Mucosa of descending colon (tissue), 3 donors: Measurements from ENCODE around the gene KRTAP9-2. TPM values are rescaled to one million over a fixed set of nuclear protein-coding genes. Genes with fewer than 3 reads are reported as not detected.
A peak's percentile ranks its signal among the peaks of the same experiment; 100 is the strongest.

Source experiments
- ATAC-seq: fragments of 200-7000 bp; cut with Tn5 transposase; one replicate; pipeline ENCODE4 v1.9.1; 2020; ENCODE audit warnings: mild to moderate bottlenecking, moderate library complexity
- DNase-seq, 3 donors: peaks; one replicate each; pipeline ENCODE4 v3.0.0-alpha.2; 2020
- H3K36me3 ChIP-seq: fragments of 200-600 bp; one replicate; pipeline ENCODE4 v1.8.0; 2021; ENCODE audit warnings: low read depth, mild to moderate bottlenecking
- H3K4me1 ChIP-seq: fragments of 200-600 bp; one replicate; pipeline ENCODE4 v1.8.0; 2021; ENCODE audit warnings: low read depth, mild to moderate bottlenecking
- H3K4me3 ChIP-seq: fragments of 200-600 bp; one replicate; pipeline ENCODE4 v1.8.0; 2021; ENCODE audit warnings: mild to moderate bottlenecking
- H3K9me3 ChIP-seq: fragments of 200-600 bp; one replicate; pipeline ENCODE4 v1.8.0; 2021; ENCODE audit warnings: mild to moderate bottlenecking
- CTCF ChIP-seq: fragments of 200-600 bp; IDR thresholded peaks from one replicate; pipeline ENCODE4 v1.8.0; 2022; ENCODE audit warnings: antibody characterized with exemption, mild to moderate bottlenecking
- intact Hi-C, 2 donors: fragments of 100-400 bp; cut with DNase I in 1 of 2; cut with micrococcal nuclease in 1 of 2; formaldehyde crosslinking; loops; one replicate each; pipeline versions ENCODE4 v1.11.0 to v1.11.1; 2022; cut with DNase I, micrococcal nuclease
- total RNA-seq, 3 donors: library from RNA; stranded (reverse); fragmentation: NEBNext Ultra II Directional in 2 of 3; extraction: Animal tissue kit (Norgen Biotek cat#: 25700) in 2 of 3; gene quantifications; one replicate each; pipeline versions ENCODE4 v1.2.1 to v1.2.4, GENCODE V29; 2021 to 2023
- donor health status: DM: no; HTN: no; CAD: no; lungs with moderate emphysema.
- donor health status: DM: no; HTN: no; CAD: no.
- donor health status: DM: no; HTN: yes; CAD: no.

KRTAP9-2 gene
- total RNA-seq, 3 donors from 2014 or later, result not detected

- ATAC-seq (peak; percentile 85), DNase-seq (peak in 1 of 3 donors; percentile 66)
- no peaks in the 10 kb centered on the region for H3K36me3 ChIP-seq
- peaks cover 8% of the 10 kb centered on the region for H3K4me1 ChIP-seq
- H3K9me3 ChIP-seq, result no peaks in the 10 kb centered on the region
- H3K4me3 ChIP-seq, result no peak overlapping the region
- no peak for TF ChIP-seq CTCF
- intact Hi-C loops, result no loop called here
These were observed 26.9 kb upstream of the KRTAP9-2 start for GRCh38 chr17:41199421-41200078.

DNA sequence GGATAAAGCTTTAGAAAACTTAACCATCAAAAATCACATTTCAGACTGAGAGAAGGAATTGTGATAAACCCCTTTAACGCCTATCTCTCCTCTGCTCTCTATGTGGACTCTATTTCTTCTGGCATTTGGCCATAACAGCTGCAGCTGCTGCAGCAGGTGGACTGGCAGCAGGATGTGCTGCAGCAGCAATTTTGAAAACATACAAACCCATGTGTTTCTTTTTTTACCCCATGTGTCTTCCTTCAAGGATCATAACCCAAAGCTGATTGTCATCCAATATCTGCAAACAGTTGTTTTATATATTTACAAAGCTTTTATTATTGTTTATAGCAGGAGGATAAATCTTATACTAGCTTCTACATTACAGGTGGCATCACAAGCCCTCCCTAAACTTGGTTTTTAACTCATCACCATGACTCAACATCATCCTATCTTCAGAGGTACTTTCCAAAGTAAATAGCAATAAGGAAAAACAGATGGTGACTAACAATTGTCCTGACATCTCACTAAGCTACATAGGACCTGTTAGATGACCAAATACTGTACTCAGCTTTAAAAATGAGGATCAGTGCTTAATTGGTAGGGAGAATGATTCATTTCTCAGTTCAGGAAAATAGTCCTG is 14.5 kb upstream of the KRTAP9-2 start:
- TF ChIP-seq CTCF, result no peak
- Histone ChIP-seq H3K4me1 (no peaks in the 10 kb centered on the region), H3K4me3 (no peak overlapping the region), H3K9me3 (no peaks in the 10 kb centered on the region), H3K36me3 (no peaks in the 10 kb centered on the region)
- DNase-seq, result peak in 2 of 3 donors; percentile 44 to 59
- ATAC-seq, result peak; percentile 80
- intact Hi-C loops, result no loop called here

DNA sequence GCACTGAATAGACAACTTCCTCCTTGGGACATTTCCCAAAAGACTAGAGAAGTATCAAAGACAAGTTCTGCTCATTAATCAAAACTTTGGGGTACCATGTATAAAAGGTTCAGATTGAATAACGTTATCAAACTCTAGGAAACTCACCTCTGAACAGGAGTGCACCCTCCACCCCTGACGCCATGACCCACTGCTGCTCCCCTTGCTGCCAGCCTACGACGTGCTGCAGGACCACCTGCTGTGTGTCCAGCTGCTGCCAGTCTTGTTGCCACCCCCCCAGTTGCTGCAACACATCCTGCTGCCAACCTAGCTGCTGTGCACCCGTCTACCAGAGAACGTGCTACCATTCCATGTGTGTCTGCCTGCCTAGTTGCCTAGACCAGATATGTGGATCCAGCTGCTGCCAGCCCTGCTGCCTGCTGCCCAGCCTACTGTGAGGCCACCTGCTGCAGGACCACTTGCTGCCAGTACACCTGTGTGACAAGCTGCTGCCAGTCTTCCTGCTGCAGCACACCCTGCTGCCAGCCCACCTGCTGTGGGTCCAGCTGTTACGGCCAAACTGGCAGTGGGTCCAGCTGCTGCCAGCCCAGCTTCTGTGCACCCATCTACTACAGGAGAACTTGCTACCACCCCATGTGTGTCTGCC is 13.8 kb upstream of the KRTAP9-2 start:
- ATAC-seq (peak; percentile 63), DNase-seq (peak in 2 of 3 donors; percentile 28 to 40)
- no peak for TF ChIP-seq CTCF
- H3K9me3 ChIP-seq, result no peaks in the 10 kb centered on the region
- no peaks in the 10 kb centered on the region for H3K36me3 ChIP-seq
- no peaks in the 10 kb centered on the region for H3K4me1 ChIP-seq
- intact Hi-C loops, result no loop called here
- H3K4me3 ChIP-seq, result no peak overlapping the region

- H3K9me3 ChIP-seq, result no peaks in the 10 kb centered on the region
- intact Hi-C loops, result no loop called here
- no peak for DNase-seq
- no peak overlapping the region for H3K4me3 ChIP-seq
- no peak for TF ChIP-seq CTCF
- H3K36me3 ChIP-seq, result no peaks in the 10 kb centered on the region
- no peak for ATAC-seq
- H3K4me1 ChIP-seq, result no peaks in the 10 kb centered on the region
These were observed 10.8 kb upstream of the KRTAP9-2 start for GRCh38 chr17:41215681-41216080.

GRCh38 chr17:41223821-41224220 is 2.6 kb upstream of the KRTAP9-2 start:
- intact Hi-C loops, result no loop called here
- ATAC-seq (no peak), DNase-seq (no peak)
- no peaks in the 10 kb centered on the region for H3K9me3 ChIP-seq
- no peaks in the 10 kb centered on the region for H3K4me1 ChIP-seq
- no peaks in the 10 kb centered on the region for H3K36me3 ChIP-seq
- no peak for TF ChIP-seq CTCF
- H3K4me3 ChIP-seq, result no peak overlapping the region
